Stimulated activated CD8-positive, alpha-beta memory T cell treated with anti-CD3 and anti-CD28 coated beads, Interleukin-12 subunit alpha, Interleukin-12 subunit beta, amount 100 ng/mL, for 24 hours (primary cell): ENCODE measurements around the gene PIAS3.
"Not testable (repeated sequence)": the region's sequence is repeated elsewhere in the genome, so short reads cannot be mapped to it uniquely, and the experiment has no call there.

Experiments used
- DNase-seq: peaks from one replicate; pipeline ENCODE4 v3.0.0-alpha.2; 2020; ENCODE audit errors: extremely low read depth

Gene PIAS3

DNA sequence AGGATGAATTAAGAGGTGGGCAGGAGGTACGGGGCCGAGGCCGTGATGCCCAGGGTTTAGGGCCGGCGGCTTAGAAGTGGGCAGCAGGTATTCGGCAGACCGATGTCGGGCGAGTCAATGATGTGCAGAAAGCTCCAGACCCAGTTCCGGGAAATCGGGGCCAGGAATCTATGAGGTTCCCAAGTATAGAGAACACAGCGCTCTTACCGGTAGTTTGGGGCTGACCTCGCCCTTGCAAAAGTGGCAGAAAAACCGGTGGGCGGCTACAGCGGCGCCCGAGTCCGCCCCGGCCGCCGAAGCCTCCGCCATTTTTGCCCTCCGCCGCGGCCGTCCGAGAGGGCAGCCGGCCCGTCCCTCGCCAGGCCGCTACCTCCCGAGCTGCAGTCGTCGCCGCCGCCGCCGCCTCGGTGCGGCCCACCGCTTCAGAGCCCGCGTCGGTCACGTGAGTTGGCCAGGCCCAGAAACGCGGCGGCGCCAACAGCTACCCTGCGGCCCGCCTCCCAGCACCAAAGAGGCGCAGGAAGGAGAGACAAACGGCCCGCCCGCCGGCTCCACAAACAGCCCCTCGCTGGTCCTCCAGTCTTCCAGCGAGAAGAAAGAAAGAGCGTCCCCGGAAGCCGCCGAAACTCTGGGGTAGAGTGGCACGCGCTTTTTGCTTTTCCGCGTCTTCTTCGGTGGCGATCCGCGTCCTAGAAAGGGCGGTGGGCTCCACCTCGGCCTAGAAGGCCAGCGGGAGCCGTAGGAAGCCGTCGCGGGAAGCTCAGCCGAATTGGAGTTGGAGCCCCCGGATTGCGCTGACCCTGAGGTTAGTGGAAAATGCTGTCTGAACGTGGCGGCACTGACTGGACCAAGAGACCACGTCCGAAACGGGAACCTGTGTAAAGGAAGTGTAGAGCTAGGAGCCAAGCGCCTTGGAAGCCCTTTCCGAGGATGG is 35.0 kb downstream of the PIAS3 start, which contains the start of the genes POLR3C and RNF115:
Gene POLR3C, plus strand, starts transcription at position 636 of the 934 bp plus-strand sequence. CDS start 1,577 bp downstream, outside the sequence.
Gene RNF115, minus strand, starts transcription at position 531 of the 934 bp plus-strand sequence. Its CDS starts 222 bp downstream, at position 309.
- peak; percentile 66 for DNase-seq

DNA sequence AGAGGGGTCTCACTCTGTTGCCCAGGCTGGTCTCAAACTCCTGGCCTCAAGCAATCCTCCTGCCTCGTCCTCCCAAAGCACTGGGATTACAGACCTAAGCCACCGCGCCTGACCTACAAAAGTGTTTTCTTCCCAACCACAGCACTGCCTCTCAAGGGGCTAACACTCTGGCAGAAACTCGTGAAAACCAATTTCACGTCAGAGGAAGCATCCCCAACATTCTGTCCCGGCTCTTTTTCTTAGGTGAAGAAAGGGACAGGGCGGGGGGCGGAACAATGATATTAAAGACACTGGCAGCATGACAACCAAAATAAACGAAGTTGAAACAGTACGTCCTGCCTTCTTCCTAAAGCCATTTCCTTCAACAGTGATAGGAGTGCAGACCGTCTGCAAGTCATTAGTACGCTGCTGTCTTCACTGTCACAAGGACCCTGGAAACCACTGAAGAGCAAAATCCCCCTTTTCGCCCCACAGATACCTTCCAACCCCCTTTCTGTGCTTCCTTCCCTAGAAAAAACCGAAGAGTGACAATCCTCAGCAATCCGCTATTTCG is 36.0 kb downstream of the PIAS3 start:
- DNase-seq: not testable (repeated sequence)

DNA sequence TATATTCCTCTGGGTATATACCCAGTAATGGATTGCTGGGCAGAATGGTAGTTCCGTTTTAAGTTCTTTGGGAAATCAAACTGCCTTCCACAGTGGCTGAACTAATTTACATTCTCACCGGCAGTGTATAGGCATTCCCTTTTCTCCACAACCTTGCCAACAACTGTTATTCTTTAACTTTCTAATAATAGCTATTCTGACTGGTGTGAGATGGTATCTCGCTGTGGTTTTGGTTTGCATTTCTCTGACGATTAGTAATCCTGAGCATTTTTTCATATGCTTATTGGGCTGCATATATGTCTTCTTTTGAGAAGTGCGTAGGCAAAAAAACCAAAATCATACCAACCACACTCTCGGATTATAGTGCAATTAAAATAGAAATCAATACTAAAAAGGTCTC is 40.8 kb downstream of the PIAS3 start:
- not testable (repeated sequence) for DNase-seq

DNA sequence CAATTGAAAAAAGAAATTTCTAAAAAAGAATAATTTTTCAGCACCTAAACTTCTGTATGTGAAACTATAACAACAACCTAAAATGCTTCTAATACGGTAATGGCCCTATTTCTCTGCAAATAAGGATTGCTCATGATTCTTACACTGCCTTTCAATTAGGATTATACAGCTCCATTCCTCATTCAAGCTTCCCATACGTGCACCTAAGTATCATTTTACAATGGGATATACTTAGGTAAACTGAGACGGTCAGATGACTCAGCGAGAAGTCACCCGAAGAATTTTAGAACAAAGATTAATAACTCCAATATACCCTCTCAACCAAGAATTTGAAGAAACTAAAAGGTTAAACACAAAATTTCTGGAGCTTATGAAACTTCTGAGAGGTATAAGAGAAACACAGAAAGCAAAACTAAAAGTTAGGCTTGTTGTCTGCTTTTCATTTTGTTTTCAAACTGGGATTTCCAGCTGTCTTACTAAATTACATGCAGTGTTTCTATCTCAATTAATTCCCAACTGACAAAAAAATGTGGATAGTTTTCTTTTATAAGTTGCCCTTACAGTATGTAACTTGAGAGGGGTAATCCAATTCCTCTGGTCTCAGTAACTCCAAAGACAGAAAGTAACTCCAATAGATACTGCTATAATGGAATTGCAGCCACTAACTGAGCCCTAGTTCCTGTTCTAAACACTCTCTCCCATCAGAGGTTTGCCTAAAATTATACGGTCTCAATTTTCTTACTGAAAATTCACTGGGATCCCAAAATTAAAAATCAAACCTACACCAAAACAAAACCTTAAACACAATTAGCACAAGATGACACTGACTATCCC is 45.7 kb downstream of the PIAS3 start:
- not testable (repeated sequence) for DNase-seq

DNA sequence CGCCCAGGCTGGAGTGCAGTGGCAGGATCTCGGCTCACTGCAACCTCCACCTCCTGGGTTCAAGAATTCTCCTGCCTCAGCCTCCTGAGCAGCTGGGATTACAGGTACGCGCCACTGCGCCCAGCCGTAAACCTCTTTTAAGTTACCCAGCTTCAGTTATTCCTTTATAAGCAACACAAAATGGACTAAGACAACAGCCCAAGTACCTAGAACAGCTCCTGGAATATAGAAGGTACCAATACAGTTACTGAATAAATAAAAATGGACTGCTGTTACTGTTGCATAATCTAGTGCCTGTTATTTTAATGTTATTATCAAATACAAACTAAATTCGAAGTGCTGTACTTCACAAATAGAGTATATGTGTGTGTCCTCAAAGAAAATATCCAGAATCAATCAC is 52.0 kb downstream of the PIAS3 start:
- DNase-seq: no peak

DNA sequence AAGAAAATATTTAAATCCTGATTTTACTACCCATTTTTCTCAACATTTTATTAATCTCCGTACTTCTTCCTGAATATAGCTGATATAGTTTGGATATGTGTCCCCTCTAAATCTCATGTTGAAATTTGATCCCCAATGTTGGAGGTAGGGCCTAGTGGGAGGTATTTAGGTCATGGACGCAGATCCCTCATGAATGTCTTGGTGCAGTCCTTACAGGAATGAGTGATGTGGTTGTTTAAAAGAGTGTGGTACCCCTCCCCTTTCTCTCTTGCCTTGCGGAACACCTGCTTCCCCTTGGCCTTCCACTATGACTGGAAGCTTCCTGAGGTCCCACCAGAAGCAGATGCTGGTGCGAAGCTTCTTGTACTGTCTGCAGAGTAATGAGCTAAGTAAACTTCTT is 52.5 kb downstream of the PIAS3 start:
- DNase-seq: no peak

DNA sequence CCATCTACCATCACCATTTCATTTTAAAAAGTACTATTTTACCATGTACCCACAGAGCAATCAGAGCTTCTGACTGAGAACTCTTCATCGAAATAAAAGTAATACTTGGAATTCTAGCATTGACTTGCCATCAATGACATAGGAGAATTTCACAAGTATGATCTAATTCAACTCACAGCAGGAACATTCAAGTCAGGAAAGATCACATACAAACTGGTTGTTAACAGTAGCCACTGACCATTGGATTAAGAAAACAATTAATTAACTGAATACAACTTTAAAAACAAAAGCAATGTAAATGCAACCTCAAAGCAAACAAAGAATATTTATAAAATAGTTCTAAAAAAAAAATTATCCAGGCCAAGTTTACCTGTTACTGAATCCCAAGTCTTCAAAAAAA is 53.8 kb downstream of the PIAS3 start:
- no peak for DNase-seq

DNA sequence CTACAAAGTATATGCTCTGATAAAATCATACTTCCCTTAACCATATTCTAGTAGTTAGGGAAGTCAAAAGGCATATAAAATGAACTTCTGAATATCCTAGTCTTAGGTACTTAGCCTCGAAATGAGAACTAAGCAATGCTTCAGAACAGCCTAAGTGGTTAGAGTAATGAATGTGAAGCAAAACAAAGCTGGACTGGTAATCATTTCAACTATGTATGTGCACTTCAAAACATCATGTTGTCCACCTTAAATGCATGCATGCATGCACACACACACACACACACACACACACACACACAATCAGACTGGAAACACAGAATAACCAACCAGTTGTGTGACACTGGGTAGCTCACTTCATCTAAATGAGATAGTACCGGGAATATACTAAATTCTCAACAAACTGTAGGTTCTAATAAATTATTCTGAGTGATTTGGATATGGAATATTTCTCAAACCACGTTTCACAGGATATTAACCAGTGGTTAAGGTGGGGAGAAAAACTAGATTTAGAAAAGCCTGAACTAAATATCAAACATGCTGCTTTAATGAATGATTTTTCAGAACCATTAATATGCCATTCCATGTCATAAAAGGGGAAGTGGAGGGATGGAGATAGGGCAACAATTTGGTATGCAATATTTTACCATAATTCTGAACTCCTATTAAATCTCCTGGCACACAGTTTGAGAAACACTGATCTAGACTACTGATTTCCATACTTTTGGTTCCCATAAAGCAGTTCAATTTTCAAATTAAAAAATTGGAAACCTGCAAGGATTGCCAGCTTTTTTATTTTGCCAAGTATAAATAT is 54.4 kb downstream of the PIAS3 start:
- DNase-seq: no peak

DNA sequence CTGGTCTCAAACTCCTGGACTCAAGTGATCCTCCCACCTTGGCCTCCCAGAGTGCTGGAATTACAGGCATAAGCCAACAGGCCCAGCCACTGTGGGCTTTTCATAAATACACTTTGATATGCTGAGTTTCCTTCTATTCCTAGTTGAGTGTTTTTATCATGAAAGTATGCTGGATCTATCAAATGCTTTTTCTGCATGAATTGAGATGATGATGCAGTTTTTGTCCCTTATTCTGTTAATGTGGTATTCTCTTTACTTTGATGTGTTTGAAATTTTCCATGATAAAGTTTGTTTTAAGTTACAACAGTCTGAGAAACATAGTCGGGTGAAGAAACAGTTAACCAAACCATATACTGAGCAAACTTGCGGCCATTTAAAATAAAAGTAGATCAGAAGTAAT is 59.1 kb downstream of the PIAS3 start:
- no peak for DNase-seq
